Hepatocyte (in vitro differentiated cells): ENCODE data around the gene APOA4. TPM values are rescaled to one million over a fixed set of nuclear protein-coding genes. Genes with fewer than 3 reads are reported as not detected.

ENCODE experiments used
- DNase-seq: peaks from one replicate; pipeline ENCODE4 v3.0.0-alpha.2; 2016; ENCODE audit warnings: low spot score
- H2AFZ ChIP-seq: fragments of 200-600 bp; sonication (generic); 2 replicates; pipeline ENCODE4 v1.6.0; 2016; ENCODE audit warnings: antibody characterized with exemption, mild to moderate bottlenecking
- H3K27ac ChIP-seq: fragments of 200-600 bp; sonication (generic); 2 replicates; pipeline ENCODE4 v1.5.1; 2016; ENCODE audit warnings: mild to moderate bottlenecking
- H3K27me3 ChIP-seq: fragments of 200-600 bp; sonication (generic); 2 replicates; pipeline ENCODE4 v1.6.1; 2016
- H3K36me3 ChIP-seq: fragments of 200-600 bp; sonication (generic); replicated peaks from 2 replicates; pipeline ENCODE4 v1.5.1; 2016; ENCODE audit warnings: low read depth; ENCODE audit not compliant: insufficient read depth
- H3K4me1 ChIP-seq: fragments of 200-600 bp; sonication (generic); 2 replicates; pipeline ENCODE4 v1.5.1; 2016; ENCODE audit warnings: mild to moderate bottlenecking, moderate library complexity; ENCODE audit not compliant: insufficient read depth
- H3K4me2 ChIP-seq: fragments of 200-600 bp; sonication (generic); 2 replicates; pipeline ENCODE4 v1.6.0; 2016
- H3K4me3 ChIP-seq: fragments of 200-600 bp; sonication (generic); 2 replicates; pipeline ENCODE4 v1.5.1; 2016; ENCODE audit warnings: mild to moderate bottlenecking
- H3K79me2 ChIP-seq: fragments of 200-600 bp; sonication (generic); 2 replicates; pipeline ENCODE4 v1.6.0; 2017; ENCODE audit warnings: mild to moderate bottlenecking
- H3K9me2 ChIP-seq: fragments of 200-600 bp; sonication (generic); replicated peaks from 2 replicates; pipeline ENCODE4 v1.6.0; 2017; ENCODE audit warnings: mild to moderate bottlenecking; ENCODE audit not compliant: insufficient read depth
- H3K9me3 ChIP-seq: fragments of 200-600 bp; sonication (generic); 2 replicates; pipeline ENCODE4 v1.5.1; 2016; ENCODE audit warnings: low read depth, mild to moderate bottlenecking
- H4K20me1 ChIP-seq: fragments of 200-600 bp; sonication (generic); 2 replicates; pipeline ENCODE4 v1.6.0; 2016; ENCODE audit warnings: mild to moderate bottlenecking; ENCODE audit not compliant: insufficient read depth, poor library complexity, severe bottlenecking
- EZH2 ChIP-seq: fragments of 200-600 bp; sonication (generic); IDR thresholded peaks from 2 replicates; pipeline ENCODE4 v1.6.1; 2016; ENCODE audit warnings: antibody characterized with exemption, mild to moderate bottlenecking, borderline replicate concordance
- EZH2phosphoT487 ChIP-seq: fragments of 200-600 bp; sonication (generic); IDR thresholded peaks from one replicate; pipeline ENCODE4 v1.6.1; 2018; ENCODE audit warnings: antibody characterized with exemption, mild to moderate bottlenecking, low read depth, moderate library complexity; ENCODE audit not compliant: unreplicated experiment, severe bottlenecking
- WGBS: methylation state at CpG from one replicate; pipeline ENCODE4 v1.1.6; 2016; ENCODE audit warnings: low lambda C conversion rate; ENCODE audit errors: missing lambda C conversion rate; 5-methylcytosine and 5-hydroxymethylcytosine counted together
- polyA plus RNA-seq: library from polyadenylated mRNA; unstranded; fragments of >200 nt; fragmentation: Nextera tagmentation; extraction: Ambion mirVana; gene quantifications from 2 replicates; pipeline ENCODE4 v1.2.1, GENCODE V29; 2016
- total RNA-seq: library from RNA; depleted of rRNA; stranded (reverse); fragments of >200 nt; gene quantifications from 2 replicates; pipeline ENCODE4 v1.2.3, GENCODE V29; 2014
- TF ChIP-seq, protein P1 (sequence below): fragments of 200-600 bp; sonication (generic); IDR thresholded peaks from 2 replicates; pipeline ENCODE4 v1.5.1; 2016; ENCODE audit warnings: antibody characterized with exemption, mild to moderate bottlenecking; ENCODE audit not compliant: poor library complexity

Gene APOA4
- total and polyA plus RNA-seq, 2 experiments from 2014 or later = 810 to 1,133 TPM

- Histone ChIP-seq H3K9me2 (no peaks in the 10 kb centered on the region), H3K9me3 (no peaks in the 10 kb centered on the region), H3K79me2 (peaks cover 16% of the 10 kb centered on the region), H3K36me3 (no peaks in the 10 kb centered on the region), H3K4me1 (peaks cover 12% of the 10 kb centered on the region), H2AFZ (peak within 1 kb of the TSS; percentile 53), H3K27me3 (no peaks in the 10 kb centered on the region), H3K4me2 (peak within 1 kb of the TSS; percentile 90), H3K27ac (peak within 1 kb of the TSS; percentile 92), H4K20me1 (no peaks in the 10 kb centered on the region), H3K4me3 (peak within 1 kb of the TSS; percentile 31)
- WGBS = 2% methylated on average over 37 of the region's 56 CpGs
- DNase-seq = peak; percentile 88
- no peak for TF ChIP-seq EZH2
Observed at GRCh38 chr11:116787786-116788486, 35.2 kb downstream of the APOA4 start, which contains the start of gene ZPR1. TSS of gene ZPR1 (minus strand) at chr11:116788023. CDS start at chr11:116787990, 33 bp downstream.

DNA sequence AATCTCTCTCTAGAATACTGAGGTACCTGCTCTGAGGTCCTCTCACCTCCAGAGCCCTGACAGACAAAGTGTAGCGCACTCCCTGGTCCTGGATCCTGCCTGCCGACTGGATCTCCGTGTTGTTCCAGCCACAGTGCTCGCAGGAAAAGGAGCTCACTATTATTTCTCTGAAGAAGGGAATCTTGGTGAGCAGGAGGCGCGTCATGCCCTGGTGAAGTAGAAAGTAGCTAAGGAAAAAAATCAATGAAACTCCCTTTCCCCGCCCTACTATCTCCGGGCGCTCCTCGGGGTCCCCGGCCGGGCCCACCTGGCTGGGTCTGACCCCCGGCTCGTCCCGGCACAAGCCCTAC, 35.7 kb downstream of the APOA4 start:
- no peaks in the 10 kb centered on the region for H3K9me2 ChIP-seq
- no peaks in the 10 kb centered on the region for H3K9me3 ChIP-seq
- H3K79me2 ChIP-seq = peaks cover 16% of the 10 kb centered on the region
- no peaks in the 10 kb centered on the region for H4K20me1 ChIP-seq
- peak overlapping the region; percentile 53 for H2AFZ ChIP-seq
- WGBS = under 1% methylated on average over 15 of the region's 15 CpGs
- H3K4me3 ChIP-seq = peak overlapping the region; percentile 31
- TF ChIP-seq EZH2phosphoT487 = no peak
- TF ChIP-seq, protein P1, sequence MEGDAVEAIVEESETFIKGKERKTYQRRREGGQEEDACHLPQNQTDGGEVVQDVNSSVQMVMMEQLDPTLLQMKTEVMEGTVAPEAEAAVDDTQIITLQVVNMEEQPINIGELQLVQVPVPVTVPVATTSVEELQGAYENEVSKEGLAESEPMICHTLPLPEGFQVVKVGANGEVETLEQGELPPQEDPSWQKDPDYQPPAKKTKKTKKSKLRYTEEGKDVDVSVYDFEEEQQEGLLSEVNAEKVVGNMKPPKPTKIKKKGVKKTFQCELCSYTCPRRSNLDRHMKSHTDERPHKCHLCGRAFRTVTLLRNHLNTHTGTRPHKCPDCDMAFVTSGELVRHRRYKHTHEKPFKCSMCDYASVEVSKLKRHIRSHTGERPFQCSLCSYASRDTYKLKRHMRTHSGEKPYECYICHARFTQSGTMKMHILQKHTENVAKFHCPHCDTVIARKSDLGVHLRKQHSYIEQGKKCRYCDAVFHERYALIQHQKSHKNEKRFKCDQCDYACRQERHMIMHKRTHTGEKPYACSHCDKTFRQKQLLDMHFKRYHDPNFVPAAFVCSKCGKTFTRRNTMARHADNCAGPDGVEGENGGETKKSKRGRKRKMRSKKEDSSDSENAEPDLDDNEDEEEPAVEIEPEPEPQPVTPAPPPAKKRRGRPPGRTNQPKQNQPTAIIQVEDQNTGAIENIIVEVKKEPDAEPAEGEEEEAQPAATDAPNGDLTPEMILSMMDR = no peak
- no peak for TF ChIP-seq EZH2
- H3K27me3 ChIP-seq = no peaks in the 10 kb centered on the region
- peak overlapping the region; percentile 90 for H3K4me2 ChIP-seq
- no peaks in the 10 kb centered on the region for H3K36me3 ChIP-seq
- peaks cover 12% of the 10 kb centered on the region for H3K4me1 ChIP-seq
- DNase-seq = no peak
- peak overlapping the region; percentile 92 for H3K27ac ChIP-seq

DNA sequence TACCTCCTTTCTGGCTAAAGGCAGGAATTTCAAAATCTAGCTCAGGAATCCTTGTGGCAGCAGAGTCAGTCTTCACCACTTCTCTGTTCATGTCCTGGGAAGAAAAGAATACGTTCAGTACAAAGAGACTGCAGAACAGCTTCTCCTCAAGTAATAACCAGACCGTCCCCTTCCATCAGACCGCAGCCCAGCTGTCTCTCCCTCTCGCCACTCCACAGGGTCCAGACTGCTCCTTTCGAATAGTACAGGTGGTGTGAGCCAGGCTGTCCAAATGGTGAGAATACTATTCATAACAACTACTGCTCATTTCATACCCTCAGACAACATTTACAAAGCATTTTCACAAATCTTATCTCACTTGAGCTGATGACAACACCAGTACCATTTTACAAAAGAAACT, 36.1 kb downstream of the APOA4 start:
- Histone ChIP-seq H3K4me3 (peak overlapping the region; percentile 31), H3K9me2 (no peaks in the 10 kb centered on the region), H3K4me1 (peaks cover 12% of the 10 kb centered on the region), H3K79me2 (peaks cover 16% of the 10 kb centered on the region), H3K4me2 (peak overlapping the region; percentile 90), H3K27ac (peak overlapping the region; percentile 92), H3K27me3 (no peaks in the 10 kb centered on the region), H3K9me3 (no peaks in the 10 kb centered on the region), H2AFZ (no peak overlapping the region), H3K36me3 (no peaks in the 10 kb centered on the region), H4K20me1 (no peaks in the 10 kb centered on the region)
- 63% methylated on average over 5 of the region's 5 CpGs for WGBS
- TF ChIP-seq, protein P1 = no peak
- no peak for TF ChIP-seq EZH2
- TF ChIP-seq EZH2phosphoT487 = no peak
- no peak for DNase-seq

DNA sequence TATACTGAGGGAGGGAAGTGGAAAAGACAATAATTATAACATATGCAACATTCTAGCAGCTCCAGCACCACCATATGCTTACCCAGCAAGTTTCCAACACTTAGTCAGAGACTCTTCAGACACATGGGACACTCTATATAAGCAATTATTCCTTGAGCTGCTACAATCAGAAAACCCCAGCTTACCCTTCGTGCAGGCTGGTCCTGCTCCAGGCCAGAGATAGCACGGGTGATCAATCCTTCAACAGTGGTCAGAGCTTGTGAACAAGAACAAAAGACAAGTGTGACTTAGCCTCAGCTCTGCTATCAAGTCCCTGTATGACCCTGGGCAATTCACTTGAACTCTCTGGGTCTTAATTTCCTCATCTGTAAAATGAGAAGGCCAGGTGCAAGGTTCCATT, 36.8 kb downstream of the APOA4 start:
- Histone ChIP-seq H2AFZ (no peak overlapping the region), H3K4me1 (peaks cover 12% of the 10 kb centered on the region), H3K4me2 (peak overlapping the region; percentile 90), H3K79me2 (peaks cover 16% of the 10 kb centered on the region), H4K20me1 (no peaks in the 10 kb centered on the region), H3K9me2 (no peaks in the 10 kb centered on the region), H3K9me3 (no peaks in the 10 kb centered on the region), H3K36me3 (no peaks in the 10 kb centered on the region), H3K27ac (no peak overlapping the region), H3K4me3 (no peak overlapping the region), H3K27me3 (no peaks in the 10 kb centered on the region)
- TF ChIP-seq EZH2phosphoT487 = no peak
- no peak for TF ChIP-seq EZH2
- TF ChIP-seq, protein P1 = no peak
- no peak for DNase-seq
- WGBS = 90% methylated on average over 2 of the region's 2 CpGs
